Smooth muscle cell of the brain vasculature (primary cell): ENCODE results near the gene MRPS22.

Experiments used
- DNase-seq: peaks from one replicate; pipeline ENCODE4 v3.0.0-alpha.2; 2012; ENCODE audit warnings: low read depth, low spot score

Gene MRPS22

GRCh38 chr3:139343895-139344856, at the start of gene MRPS22:
Gene MRPS22, plus strand, starts transcription at chr3:139344020. Its CDS starts 7 bp downstream, at chr3:139344027.
- peak; percentile 65 for DNase-seq

DNA sequence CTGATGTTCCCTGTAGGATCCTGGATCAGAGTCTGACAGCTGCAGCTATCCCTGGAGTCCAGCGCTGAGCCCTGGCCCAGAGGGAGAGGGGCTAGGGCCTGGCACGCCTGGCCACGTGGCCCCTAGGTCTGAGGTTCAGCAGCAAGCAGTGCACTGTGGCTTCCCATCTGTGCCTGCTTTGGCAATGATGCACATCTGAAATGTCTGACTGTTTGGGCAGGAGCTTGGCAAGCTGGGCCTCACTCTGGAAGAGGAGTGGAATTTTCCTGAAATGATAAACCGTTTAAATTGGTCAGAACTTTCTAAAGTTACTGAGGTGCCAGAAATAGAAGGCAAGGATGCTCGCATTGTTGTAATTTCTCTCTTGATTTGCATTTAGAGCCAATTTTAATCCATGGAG, 48.8 kb upstream of the MRPS22 start:
- no peak for DNase-seq

- no peak for DNase-seq
Measured at GRCh38 chr3:139296141-139296718, 47.6 kb upstream of the MRPS22 start.

GRCh38 chr3:139297588-139298311, 46.1 kb upstream of the MRPS22 start:
- no peak for DNase-seq

GRCh38 chr3:139299261-139300132, 44.3 kb upstream of the MRPS22 start:
- no peak for DNase-seq

DNA sequence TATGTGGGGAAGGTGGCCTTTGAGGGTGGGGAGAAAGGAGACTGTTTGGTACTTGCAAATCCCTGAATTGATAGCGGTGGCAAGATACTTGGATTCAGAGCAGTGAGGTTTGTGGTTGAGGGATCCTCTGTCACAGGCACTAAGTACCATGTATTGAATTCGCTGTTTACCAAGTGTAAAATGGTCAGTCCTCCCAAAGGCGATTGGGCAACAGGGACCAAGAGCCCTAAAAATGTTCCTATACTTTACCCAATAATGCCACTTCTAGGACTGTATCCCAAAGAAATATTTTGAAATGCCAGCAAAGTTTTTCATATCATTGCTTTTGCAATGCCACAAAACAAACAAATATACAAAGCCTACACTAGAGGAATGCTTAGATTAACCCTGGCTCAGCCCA, 43.4 kb upstream of the MRPS22 start:
- no peak for DNase-seq

- DNase-seq, result no peak
Measured at GRCh38 chr3:139301183-139301582, 42.6 kb upstream of the MRPS22 start.

GRCh38 chr3:139301654-139302053, 42.2 kb upstream of the MRPS22 start:
- no peak for DNase-seq

- DNase-seq, result peak; percentile 82
Measured at GRCh38 chr3:139302084-139302800, 41.6 kb upstream of the MRPS22 start.

DNA sequence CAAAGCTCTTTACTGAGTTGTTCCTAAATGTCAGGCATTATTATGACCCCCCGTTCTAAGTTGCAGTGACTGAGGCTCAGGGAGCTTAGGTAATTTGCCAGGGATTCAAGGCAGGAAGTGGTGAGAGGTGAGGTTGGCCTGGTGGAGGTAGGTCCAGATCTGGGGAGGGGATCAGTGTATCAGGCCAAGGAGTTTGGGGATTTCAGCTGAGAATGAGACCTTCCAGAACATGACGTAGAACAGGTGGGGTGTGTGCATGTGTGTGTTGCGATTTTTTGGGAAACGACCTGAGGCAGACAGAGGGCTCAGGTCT, 41.1 kb upstream of the MRPS22 start:
- no peak for DNase-seq

- no peak for DNase-seq
Measured at GRCh38 chr3:139303216-139303615, 40.6 kb upstream of the MRPS22 start.

- DNase-seq, result no peak
Measured at GRCh38 chr3:139304383-139304782, 39.4 kb upstream of the MRPS22 start.

GRCh38 chr3:139306078-139306477, 37.7 kb upstream of the MRPS22 start:
- no peak for DNase-seq

GRCh38 chr3:139307072-139307491, 36.7 kb upstream of the MRPS22 start:
- DNase-seq, result no peak

DNA sequence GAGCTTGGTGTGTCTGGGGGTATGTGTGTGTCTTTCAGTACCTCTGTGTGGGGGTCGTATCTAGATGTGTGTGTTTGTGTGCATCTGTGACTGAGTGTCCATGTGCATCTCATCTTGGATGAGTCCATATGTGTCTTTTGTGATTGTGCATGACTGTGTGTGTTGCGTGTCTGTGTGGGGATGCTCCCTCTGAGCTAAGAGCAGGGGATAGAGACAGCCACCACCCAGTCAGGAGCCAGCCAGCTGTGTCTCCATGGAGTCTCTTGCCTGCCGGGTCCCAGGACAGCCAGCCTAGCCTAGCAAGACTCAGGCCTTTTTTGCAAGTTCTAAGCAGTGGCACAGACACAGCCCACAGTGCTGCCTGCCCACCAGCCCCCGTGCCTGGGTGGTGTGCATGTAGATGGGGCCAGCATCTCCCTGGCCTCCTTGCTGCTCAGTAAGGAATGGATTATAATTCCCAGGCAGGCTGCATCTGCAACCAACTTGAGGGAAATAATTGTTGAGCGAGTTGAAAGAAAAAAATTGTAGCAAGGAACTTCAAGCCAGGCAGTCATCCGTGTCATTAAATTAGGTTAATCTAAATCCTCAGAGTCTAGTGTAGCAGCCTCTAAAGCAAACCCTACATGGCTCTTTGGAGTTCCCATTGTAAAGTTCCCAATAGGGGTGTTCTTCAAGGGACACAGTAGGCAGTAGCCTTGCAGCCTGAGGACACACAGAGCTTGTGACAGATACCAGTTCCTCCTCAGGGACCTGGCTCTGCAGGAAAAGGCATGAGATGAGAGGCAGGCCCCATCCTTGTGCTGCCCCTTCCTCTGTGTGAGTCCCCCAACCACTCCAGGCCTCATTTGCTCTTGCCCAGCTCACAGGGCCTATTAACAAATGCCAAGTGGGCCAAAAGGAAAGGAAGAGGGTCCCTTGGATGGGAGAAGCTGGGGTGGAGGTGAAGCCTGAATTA, 35.9 kb upstream of the MRPS22 start:
- DNase-seq, result no peak

- DNase-seq, result no peak
Measured at GRCh38 chr3:139308560-139308959, 35.3 kb upstream of the MRPS22 start.

- no peak for DNase-seq
Measured at GRCh38 chr3:139309061-139309591, 34.7 kb upstream of the MRPS22 start.

GRCh38 chr3:139309880-139310279, 33.9 kb upstream of the MRPS22 start:
- DNase-seq, result peak; percentile 29

- peak; percentile 80 for DNase-seq
Measured at GRCh38 chr3:139310474-139310933, 33.3 kb upstream of the MRPS22 start.
